DMS53 treated with DMSO at 0.1 percent for 48 hours (cell line): Measurements from ENCODE around the gene SRRM2.
"Not testable (repeated sequence)": the region's sequence is repeated elsewhere in the genome, so short reads cannot be mapped to it uniquely, and the experiment has no call there.

Experiments used
- DNase-seq: peaks from one replicate; lab custom pipeline; 2025; ENCODE audit not compliant: unreplicated experiment; lab: John Stamatoyannopoulos, UW

SRRM2 gene

DNA sequence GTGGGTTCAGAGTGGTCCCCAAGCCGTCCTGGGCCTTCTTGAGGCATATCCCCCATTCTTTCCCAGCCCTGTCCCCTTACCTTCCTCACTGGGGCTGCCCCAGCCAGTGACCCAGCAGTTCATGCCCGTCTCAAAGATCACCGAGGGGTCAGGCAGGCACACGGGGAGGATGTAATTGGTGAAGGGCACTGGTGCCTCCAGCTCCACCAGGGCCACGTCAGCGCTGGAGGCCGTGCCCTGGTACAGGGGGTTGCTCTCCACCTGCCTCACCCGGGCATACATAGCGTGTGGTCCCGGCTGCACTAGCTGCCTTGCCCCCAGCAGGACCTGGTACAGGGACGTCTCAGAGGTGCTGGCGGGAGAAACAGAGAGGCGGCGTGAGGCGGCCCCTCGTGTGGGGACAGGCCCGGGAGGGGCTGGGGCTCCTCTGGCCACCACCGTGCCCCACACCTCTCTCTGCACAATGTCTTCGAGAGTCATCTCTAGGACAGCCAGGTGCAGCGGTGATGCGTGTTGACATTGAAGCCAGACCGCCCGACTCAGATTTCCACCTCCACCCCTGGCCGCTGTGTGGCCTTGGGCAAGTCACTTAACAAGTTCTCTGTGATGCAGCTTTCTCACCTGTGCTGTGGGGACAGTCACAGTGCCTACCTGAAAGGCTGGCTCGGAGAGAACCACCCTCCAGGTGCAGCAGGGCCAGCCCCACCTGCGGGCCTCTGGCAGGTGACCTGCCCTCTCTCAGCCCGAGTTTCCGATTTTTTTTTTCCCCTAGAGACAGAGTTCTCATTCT is 38.3 kb upstream of the SRRM2 start:
- peak; percentile 70 for DNase-seq

GRCh38 chr16:2715064-2715463 is 37.4 kb upstream of the SRRM2 start:
- no peak for DNase-seq

DNA sequence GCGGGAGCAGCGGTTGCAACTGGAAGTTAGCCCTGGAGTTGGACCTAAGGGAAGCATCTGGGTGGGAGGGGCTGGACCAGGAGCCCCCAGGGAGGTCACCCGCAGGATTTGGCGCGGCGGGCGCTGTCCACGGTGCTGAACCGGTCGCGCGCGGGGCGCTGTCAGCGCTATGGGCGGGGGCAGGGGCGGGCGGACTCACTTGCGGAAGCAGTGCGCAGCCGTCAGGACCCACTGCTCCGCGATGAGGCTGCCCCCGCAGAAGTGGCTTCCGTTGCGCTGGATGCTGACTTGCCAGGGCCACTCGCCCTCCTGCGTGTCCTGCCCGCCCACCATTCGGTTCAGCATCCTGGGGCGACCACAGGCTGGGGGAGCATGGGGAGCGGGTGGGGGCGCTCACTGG is 36.9 kb upstream of the SRRM2 start:
- no peak for DNase-seq

DNA sequence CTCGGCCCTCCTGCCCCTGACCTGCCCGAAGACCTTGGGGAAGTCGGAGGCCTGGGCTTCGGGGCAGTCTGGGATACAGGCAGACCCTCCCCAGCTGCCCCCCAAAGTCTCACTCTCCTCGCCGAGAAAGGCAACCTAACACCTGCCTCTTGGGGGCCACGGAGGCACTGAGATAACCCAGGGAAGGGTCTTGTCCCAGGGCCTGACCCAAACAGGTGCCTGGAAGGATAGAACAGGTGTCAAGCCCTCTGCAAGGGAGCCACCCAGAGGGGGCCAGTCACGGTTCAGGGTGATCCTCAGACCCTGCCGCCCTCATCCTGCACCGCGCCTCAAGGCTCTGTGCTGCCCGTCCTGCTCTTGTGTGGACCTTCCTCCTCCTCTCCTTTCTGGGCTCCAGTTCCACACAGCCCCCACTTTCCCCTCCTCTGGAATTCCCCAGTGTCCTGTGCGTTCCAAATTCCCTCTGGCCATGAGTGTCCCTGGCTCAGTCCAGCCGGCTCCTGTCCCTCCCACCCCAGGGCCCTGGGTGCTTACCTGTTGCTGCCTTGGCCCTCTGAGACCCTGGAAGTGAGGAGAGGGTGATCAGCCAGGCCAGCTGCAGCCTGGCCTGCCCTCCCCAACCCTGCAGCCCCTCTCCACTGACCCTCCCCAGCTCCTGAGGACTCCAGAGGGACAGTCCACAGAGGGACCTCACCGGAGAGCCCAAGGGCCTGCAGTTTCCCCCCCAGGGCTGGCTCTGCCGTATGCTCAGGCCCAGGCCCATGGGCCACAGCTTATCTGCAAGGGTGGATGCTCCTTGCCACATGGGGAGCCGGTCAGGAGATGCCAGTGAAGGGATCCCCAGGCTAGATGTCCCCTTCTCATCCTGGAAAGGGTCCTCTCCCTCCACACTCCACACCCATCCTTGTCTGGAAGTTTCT is 36.2 kb upstream of the SRRM2 start:
- no peak for DNase-seq

GRCh38 chr16:2716948-2717347 is 35.5 kb upstream of the SRRM2 start:
- DNase-seq, result no peak

- no peak for DNase-seq
Observed at GRCh38 chr16:2717383-2718263, 34.8 kb upstream of the SRRM2 start.

- peak; percentile 29 for DNase-seq
Observed at GRCh38 chr16:2719328-2720063, 32.9 kb upstream of the SRRM2 start.

DNA sequence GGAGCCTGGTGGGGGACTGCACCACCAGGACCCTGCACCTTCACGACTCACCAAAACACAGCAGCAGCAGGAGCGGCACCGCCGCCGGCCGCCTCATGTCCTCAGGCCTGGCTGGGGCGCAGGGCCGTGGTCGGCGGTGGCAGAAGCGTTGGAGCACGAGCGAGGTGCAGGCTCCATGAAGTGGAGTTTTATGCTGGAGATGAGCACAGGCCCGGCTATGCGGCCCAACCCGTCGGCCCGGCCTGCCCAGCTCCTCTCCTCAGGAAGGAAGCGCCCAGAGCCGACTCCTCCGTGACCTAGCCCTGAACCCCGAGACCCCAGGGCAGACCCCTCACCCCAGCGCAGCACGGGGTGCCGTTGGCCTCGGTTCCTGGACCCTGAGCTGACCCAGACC is 32.4 kb upstream of the SRRM2 start, which contains the start of gene PRSS27:
Gene PRSS27 (minus strand): TSS at position 161 of the 394 bp plus-strand sequence. CDS start 64 bp downstream, at position 97.
- no peak for DNase-seq

GRCh38 chr16:2720719-2721633 is 31.5 kb upstream of the SRRM2 start:
- peak; percentile 26 for DNase-seq

DNA sequence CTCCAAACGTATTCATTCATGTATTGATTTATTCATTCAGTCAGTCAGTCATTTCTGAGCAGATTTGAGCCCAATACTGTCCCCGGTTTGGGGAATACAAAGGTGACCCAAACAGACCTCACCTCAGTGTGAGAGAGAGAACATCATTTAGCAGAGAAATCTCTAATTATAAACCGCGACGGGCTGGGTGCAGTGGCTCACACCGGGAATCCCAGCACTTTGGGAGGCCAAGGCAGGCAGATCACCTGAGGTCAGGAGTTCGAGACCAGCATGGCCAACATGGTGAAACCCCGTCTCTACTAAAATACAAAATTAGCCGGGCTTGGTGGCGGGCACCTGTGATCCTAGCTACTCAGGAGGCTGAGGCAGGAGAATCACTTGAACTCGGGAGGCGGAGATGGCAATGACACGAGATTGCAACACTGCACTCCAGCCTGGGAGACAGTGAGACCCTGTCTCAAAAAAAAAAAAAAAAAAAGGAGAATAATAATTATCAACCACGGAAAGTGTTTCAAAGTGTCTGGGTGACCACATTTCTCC is 30.7 kb upstream of the SRRM2 start:
- not testable (repeated sequence) for DNase-seq

GRCh38 chr16:2724088-2724676 is 28.3 kb upstream of the SRRM2 start:
- no peak for DNase-seq

- no peak for DNase-seq
Observed at GRCh38 chr16:2724816-2725348, 27.6 kb upstream of the SRRM2 start.

GRCh38 chr16:2726923-2727322 is 25.5 kb upstream of the SRRM2 start:
- DNase-seq, result no peak

DNA sequence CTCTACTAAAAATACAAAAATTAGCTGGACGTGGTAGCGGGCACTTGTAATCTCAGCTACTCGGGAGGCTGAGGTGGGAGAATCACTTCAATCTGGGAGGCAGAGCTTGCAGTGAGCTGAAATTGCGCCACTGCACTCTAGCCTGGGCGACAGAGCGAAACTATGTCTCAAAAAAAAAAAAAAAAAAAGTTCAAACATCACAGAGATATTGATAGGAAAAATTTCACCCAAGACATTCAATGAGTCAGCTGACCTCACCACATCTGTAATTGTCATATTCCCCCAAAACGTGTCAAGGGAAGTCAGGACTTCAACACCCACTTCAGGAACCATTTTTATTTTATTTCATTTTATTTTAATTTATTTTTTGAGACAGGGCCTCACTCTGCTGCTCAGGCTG is 24.4 kb upstream of the SRRM2 start:
- no peak for DNase-seq

DNA sequence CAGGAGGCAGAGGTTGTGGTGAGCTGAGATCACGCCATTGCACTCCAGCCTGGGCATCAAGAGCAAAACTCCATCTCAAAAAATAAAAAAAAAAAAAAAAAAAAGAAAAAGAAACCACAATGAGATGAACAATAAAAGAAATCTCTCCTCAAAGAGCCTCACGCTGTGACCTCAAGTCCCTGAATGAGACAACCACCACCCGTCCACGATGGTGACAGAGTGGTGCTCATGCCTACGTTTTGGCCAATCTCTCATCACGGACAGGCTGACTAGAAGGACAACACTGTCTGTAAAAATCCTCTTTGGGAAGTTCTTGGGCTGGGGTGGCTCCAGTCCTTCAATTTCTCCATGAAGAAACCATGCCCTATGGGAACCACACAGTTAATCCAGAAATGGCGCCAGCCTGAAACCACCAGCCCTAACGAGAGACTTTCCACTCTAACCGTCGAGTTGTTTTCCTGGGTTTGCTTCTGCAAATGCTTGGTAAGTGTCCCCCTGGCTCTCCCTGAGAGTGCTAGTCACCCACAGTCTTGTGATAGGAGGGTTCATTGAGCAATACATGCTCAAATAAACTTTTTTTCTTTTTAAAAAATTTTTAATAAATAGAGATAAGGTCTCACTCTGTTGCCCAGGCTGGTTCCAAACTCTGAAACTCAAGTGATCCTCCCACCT is 17.5 kb upstream of the SRRM2 start:
- no peak for DNase-seq

GRCh38 chr16:2736476-2737237 is 15.8 kb upstream of the SRRM2 start:
- DNase-seq, result no peak

DNA sequence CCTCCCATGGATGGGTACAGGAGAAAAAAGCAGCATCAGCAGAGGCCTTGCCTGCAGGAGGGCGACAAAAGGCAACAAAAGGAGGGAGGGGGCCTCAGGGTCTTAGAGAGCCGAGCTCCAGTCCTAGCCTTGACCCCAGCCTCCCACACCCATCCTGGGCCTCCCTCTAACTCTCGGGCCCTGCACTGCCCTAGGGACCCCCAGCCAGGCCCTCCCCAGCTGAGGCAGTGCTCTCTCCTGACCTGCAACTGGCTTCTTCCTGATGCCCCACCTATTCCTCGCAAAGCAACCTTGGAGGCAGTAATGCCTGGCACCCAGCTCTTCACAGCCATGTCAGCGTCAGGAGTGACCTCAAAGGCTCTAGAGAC is 15.2 kb upstream of the SRRM2 start:
- DNase-seq, result no peak
